MM.1S (cell line): Measurements from ENCODE around the gene EFCAB7.

Source experiments
- EZH2 ChIP-seq: fragments of 300-600 bp; sonication (generic); optimal IDR thresholded peaks from 2 replicates; pipeline ENCODE3; 2017; ENCODE audit warnings: low read depth, mild to moderate bottlenecking, antibody characterized with exemption, low read length, mixed read lengths
- TF ChIP-seq, protein P1 (sequence below): fragments of 300-600 bp; sonication (generic); IDR thresholded peaks from 2 replicates; pipeline ENCODE4 v1.5.1; 2016; ENCODE audit warnings: antibody characterized with exemption, low read length, mixed read lengths

DNA sequence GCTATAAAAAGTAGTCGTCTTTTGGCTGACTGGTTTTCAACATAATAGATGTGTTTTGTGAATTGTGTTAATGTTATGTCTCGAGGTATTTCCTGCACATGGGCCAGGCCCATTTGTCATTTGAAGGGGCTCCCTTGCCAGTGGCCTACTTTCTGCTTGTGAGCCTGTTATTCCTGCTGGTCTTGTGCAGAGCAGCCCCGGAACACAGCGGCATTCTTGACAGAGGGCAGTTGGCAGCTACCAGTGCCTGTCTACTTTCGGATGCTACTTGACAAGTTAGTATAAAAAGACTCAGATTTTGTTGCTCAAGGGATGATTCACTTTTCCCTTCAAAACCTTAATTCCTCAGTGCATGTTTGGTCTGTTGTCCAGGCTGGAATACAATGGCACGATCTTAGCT, 98.4 kb downstream of the EFCAB7 start:
- TF ChIP-seq, protein P1, sequence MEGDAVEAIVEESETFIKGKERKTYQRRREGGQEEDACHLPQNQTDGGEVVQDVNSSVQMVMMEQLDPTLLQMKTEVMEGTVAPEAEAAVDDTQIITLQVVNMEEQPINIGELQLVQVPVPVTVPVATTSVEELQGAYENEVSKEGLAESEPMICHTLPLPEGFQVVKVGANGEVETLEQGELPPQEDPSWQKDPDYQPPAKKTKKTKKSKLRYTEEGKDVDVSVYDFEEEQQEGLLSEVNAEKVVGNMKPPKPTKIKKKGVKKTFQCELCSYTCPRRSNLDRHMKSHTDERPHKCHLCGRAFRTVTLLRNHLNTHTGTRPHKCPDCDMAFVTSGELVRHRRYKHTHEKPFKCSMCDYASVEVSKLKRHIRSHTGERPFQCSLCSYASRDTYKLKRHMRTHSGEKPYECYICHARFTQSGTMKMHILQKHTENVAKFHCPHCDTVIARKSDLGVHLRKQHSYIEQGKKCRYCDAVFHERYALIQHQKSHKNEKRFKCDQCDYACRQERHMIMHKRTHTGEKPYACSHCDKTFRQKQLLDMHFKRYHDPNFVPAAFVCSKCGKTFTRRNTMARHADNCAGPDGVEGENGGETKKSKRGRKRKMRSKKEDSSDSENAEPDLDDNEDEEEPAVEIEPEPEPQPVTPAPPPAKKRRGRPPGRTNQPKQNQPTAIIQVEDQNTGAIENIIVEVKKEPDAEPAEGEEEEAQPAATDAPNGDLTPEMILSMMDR: no peak
- no peak for TF ChIP-seq EZH2
